Tibial nerve (tissue), 4 donors: ENCODE measurements around the gene BCL6.
A peak's percentile ranks its signal among the peaks of the same experiment; 100 is the strongest.

ENCODE experiments used
- EP300 ChIP-seq, 2 donors: sonication (generic); formaldehyde crosslinking; IDR thresholded peaks; one replicate each; pipeline ENCODE4 v1.6.1; 2017; ENCODE audit warnings: antibody characterized with exemption in 2 of 2, mild to moderate bottlenecking in 1 of 2
- POLR2A ChIP-seq, 2 donors: fragments of 450-650 bp; IDR thresholded peaks; one replicate each; pipeline ENCODE4 v1.6.1; 2017; ENCODE audit warnings: antibody characterized with exemption in 2 of 2, mild to moderate bottlenecking in 2 of 2, moderate library complexity in 2 of 2
- TF ChIP-seq, protein P1 (sequence below), 5 experiments: fragments of 200-600 bp in 3 of 5; fragments of 450-650 bp in 2 of 5; sonication (generic) in 3 of 5; IDR thresholded peaks; one replicate each; pipeline ENCODE4 v1.5.1; 2016 to 2019; ENCODE audit warnings: antibody characterized with exemption in 5 of 5, mild to moderate bottlenecking in 3 of 5, moderate library complexity in 2 of 5

DNA sequence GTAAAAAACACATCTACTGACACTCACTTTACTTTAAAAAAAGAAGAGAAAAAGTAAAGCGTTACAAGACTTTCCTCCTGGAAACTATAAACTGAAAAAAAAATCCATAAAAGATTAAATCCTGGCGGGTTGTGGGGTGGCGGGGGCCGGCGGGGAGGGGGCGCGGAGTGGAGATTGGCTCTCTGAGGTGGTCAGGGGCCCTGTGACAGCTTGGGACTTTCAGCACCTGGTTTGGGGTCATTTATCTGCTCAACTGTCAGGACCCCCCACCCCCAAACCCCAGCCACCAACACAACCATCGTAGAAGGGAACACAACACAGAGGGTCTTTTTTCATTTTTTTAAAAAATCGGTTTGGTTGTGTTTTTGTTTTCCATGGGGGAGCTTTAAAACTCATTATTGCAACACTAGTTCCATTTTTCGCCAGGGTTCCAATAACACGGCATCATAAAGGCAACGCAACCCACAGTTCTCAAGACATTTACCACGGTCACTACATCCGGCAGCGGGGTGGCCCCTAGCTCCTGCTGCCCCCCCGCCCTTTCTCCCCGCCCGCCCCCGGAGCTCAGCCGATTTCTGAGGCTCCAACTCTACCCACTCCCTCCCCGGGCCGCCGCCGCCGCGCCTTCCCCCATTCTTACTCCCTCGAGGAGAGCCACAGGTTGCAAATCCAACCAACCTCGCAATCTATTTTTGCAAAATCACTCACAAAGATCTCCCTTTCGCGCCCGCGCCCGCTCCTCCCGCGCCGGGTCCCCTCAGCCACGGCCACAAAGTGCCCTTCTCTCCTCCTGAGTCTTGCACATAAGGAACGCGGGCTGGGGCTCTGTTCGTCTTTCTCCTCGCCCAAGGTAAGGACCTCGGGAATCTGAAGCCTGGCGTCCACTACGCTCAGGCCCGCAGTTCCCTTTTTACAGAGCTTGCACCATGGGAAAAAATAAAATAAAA lies 1.8 kb downstream of the BCL6 start:
- TF ChIP-seq, protein P1, sequence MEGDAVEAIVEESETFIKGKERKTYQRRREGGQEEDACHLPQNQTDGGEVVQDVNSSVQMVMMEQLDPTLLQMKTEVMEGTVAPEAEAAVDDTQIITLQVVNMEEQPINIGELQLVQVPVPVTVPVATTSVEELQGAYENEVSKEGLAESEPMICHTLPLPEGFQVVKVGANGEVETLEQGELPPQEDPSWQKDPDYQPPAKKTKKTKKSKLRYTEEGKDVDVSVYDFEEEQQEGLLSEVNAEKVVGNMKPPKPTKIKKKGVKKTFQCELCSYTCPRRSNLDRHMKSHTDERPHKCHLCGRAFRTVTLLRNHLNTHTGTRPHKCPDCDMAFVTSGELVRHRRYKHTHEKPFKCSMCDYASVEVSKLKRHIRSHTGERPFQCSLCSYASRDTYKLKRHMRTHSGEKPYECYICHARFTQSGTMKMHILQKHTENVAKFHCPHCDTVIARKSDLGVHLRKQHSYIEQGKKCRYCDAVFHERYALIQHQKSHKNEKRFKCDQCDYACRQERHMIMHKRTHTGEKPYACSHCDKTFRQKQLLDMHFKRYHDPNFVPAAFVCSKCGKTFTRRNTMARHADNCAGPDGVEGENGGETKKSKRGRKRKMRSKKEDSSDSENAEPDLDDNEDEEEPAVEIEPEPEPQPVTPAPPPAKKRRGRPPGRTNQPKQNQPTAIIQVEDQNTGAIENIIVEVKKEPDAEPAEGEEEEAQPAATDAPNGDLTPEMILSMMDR (IDR thresholded peaks at IDR 0.05): no peak
- peak in 1 of 2 donors; percentile 30 for TF ChIP-seq POLR2A (IDR thresholded peaks at IDR 0.05)
- peak in 1 of 2 donors; percentile 90 for TF ChIP-seq EP300 (IDR thresholded peaks at IDR 0.05)
